ENCODE data around the gene DNAAF1. TPM values are rescaled to one million over a fixed set of nuclear protein-coding genes. Genes with fewer than 3 reads are reported as not detected.

DNAAF1 gene
- polyA plus RNA-seq, 1 of the 3 experiments (the other 2 are of a cell fraction) = 0.35 TPM

GRCh38 chr16:84138824-84139627 is 6.1 kb upstream of the DNAAF1 start:
- Histone ChIP-seq H3K4me3 (ENCODE audit: low read depth in 2 of 2, low read length in 1 of 2) (no peak overlapping the region), H3K4me2 (no peak overlapping the region)
- TF ChIP-seq GATA2 (CRISPR knock-in tag; IDR thresholded peaks at IDR 0.05) = no peak
- TF ChIP-seq SIN3A (IDR thresholded peaks at IDR 0.05; ENCODE audit: borderline replicate concordance, low read depth, low read length) = no peak
- TF ChIP-seq REST (IDR thresholded peaks at IDR 0.05; ENCODE audit: low read depth, low read length) = no peak
- TF ChIP-seq NFIC (IDR thresholded peaks at IDR 0.05; ENCODE audit: borderline replicate concordance) = no peak
- no peak for TF ChIP-seq CTCF (IDR thresholded peaks at IDR 0.05)
- no peak for TF ChIP-seq USF2 (IDR thresholded peaks at IDR 0.05; ENCODE audit: borderline replicate concordance, low read depth, low read length)
- TF ChIP-seq RXRA (IDR thresholded peaks at IDR 0.05; ENCODE audit: borderline replicate concordance, low read depth) = no peak
- TF ChIP-seq RAD21 (IDR thresholded peaks at IDR 0.05; ENCODE audit: low read length) = no peak
- no peak for TF ChIP-seq MEF2A (IDR thresholded peaks at IDR 0.05; ENCODE audit: borderline replicate concordance, low read depth)

More at GRCh38 chr16:84138824-84139627, 6.1 kb upstream of the DNAAF1 start:
- Histone ChIP-seq H2AFZ (ENCODE audit: low read depth) (no peak overlapping the region), H3K27ac (ENCODE audit: low read depth in 2 of 2, low read length in 1 of 2) (no peak overlapping the region), H3K4me1 (ENCODE audit: control insufficient read depth in 1 of 2, insufficient read depth in 2 of 2, low read depth in 1 of 2, low read length in 1 of 2) (peaks cover 0 to 2% of the 10 kb centered on the region in 2 experiments; a peak in 1 of 4 replicates), H3K79me2 (ENCODE audit: insufficient read depth) (peaks cover 63% of the 10 kb centered on the region), H3K9me3 (no peaks in the 10 kb centered on the region), H4K20me1 (ENCODE audit: insufficient read depth) (peaks cover 18% of the 10 kb centered on the region), H3K27me3 (ENCODE audit: insufficient read depth) (no peaks in the 10 kb centered on the region), H3F3A (replicated peaks; ENCODE audit: insufficient read depth) (no peaks in the 10 kb centered on the region), H3K9me2 (no peaks in the 10 kb centered on the region), H3K9ac (no peak overlapping the region), H3K36me3 (replicated peaks in 1 of 2; ENCODE audit: control insufficient read depth in 1 of 2, insufficient read depth in 2 of 2, low read length in 1 of 2) (no peaks in the 10 kb centered on the region)
- 85% methylated on average over 13 of the region's 14 CpGs for WGBS (ENCODE audit: low lambda C conversion rate)
- ChIA-PET POLR2A (no interaction called here), CTCF (interaction anchor here (0.9 to 3.1 kb wide), 4 partner anchors 36 to 345 kb away, joined by 3 to 14 read pairs (median 4); no protein-coding TSS in a partner anchor)
- no peak for DNase-seq
